ENCODE measurements around the gene VPS37C.

GRCh38 chr11:61118406-61118805 lies 42.8 kb downstream of the VPS37C start:
- TF ChIP-seq CTCF (IDR thresholded peaks at IDR 0.05; ENCODE audit: low read length) (no peak), EZH2 (optimal IDR thresholded peaks at IDR 0.05; ENCODE audit: low read depth, low read length) (no peak)
